Stimulated activated CD8-positive, alpha-beta memory T cell treated with anti-CD3 and anti-CD28 coated beads, Interleukin-4, amount 100 ng/mL, for 24 hours (primary cell): ENCODE results near the gene MX1.

Experiments used
- DNase-seq: peaks from one replicate; pipeline ENCODE4 v3.0.0-alpha.2; 2020; ENCODE audit warnings: low read depth

Gene MX1

DNA sequence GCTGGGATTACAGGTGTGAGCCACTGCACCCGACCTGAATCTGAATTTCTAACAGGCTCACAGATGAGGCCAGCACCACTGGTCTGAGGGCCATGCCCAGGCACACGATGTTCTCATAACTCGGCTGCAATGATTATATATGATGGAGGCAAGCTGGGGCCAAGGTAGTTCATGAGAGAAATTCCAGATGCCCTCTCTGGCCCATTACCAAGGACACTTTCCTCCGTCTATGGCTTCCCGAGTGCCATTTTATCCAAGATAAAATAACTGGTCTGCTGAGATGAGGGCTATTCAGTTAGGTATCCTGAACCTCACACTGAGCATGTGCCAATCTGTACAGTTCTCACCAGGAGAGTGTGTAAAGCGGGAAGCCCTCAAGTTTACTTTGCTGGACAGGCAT lies 65.4 kb downstream of the MX1 start:
- DNase-seq: no peak

DNA sequence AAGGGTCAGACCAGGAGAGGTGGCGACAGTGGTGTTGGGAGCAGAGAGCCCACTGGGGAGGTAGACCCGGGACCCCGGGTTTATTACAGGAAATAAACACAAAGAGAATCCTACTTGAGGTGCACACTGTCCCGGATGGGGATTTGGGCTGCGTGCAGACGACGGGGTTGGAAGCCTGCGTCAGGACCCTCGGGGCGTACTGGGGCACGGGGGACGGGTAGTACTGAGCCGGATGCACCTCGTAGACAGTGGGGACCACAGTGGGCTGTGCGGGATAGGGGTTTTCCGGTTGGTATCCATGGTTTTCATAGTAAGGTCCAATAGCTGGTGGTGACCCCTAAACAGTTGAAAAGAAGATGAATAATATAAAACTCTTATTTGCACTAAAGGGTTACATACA lies 68.2 kb downstream of the MX1 start:
- no peak for DNase-seq

DNA sequence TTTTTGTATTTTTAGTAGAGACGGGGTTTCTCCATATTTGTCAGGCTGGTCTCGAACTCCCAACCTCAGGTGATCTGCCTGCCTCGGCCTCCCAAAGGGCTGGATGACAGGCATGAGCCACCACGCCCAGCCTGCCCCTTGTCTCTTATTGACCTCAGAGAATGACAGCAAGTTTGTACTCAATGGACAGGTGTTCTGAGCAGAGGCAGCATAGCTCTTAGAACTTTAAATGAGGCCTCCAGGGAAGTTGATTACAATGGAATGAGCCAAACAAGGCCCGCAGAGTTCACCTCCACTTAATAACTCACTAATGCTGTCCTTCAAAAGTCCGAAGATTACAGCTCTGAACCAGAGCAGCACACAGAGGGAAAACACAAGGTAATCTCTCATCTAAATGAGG lies 71.0 kb downstream of the MX1 start:
- DNase-seq: no peak

DNA sequence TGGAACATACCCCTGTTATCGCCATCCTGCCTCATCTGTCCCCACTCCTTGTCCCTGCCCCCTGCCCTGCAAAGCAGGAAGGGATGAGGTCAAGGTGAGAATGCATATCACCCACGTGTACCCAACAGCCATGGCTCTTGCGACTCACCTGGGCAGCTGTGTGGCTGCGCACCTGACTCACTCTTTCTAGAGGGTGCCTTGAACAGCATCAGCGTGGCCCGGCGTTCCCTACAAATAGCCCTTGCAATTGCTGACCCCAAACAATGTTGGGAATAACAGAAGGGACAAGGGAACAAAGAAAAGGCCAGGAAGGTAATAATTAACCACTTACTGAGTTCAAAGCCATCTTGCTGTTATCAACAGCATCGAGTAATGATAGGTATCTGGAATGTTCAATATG lies 71.7 kb downstream of the MX1 start:
- DNase-seq: no peak

DNA sequence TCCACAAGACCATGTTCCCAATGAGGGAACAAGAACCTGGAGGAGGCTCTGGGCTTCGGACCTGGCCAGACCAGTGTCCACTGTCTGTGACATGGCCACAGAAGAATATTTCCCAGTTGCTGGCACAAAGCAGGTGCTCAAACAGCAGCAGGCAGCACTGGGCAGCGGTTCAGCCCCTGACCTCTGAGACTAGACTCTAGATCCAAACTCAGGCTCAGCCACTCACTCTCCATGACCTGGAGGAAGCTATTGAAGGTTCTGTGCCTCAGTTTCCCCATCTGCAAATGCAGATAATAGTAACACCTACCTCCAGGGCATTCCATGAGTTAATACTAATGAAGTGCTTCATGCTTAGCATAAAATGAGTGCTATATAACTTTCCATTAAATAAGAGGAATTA lies 73.9 kb downstream of the MX1 start:
- no peak for DNase-seq

DNA sequence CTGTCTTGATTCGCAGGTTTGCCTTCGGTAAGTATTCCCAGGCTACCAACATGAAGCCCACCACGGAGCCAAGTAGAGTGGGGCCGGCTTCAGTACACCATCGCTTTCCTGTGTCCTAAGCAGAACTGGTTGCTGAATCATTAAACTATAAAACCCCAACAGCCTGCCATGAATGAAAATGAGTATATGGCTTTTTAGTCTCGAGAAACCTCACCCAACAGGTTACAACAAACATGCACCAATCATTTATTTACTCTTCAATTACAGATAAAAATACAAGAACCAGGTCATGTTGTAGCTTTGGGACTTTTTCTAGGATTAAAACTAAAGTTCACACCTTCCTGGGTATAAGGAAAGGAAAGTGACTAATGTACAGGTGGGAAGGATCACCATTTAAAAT lies 74.3 kb downstream of the MX1 start:
- no peak for DNase-seq

DNA sequence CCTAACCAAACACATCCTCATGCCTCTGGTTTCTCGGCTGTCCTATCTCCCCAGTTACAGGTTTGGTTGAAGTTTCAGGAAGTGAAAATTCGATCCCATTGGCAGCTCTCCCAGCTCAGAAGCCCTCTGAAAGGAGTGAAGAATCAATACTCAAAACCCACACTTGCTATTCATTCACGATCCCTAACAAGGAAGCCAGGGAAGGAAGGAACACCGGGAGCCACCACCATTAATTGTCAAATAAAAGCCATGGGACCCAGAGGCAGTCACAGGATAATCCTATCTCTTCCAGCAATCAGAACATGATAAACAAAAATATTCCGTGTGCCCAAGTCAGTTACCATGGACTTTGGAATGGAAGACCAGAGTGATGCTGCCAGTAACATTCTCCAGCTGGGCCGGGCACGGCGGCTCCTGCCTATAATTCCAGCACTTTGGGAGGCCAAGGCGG lies 74.9 kb downstream of the MX1 start:
- DNase-seq: no peak

DNA sequence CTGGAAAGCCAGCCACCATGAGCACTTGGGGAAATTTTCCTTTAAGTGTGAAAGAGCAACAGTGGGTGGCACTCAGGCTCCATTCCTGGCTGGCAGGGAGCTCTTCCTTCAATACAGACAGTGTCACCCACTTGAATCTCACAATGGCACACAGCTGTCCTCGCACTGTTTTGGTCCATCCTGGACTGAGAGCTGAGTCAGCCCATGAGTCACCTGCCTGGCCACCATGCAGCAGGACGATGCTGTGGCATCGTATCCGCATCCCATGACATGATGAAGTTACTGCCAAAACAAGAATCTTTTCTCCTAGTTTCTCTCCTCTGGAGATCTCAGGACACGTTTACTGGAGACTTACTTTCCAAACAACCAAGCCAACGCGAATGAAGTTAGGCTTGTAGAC lies 75.9 kb downstream of the MX1 start:
- no peak for DNase-seq

DNA sequence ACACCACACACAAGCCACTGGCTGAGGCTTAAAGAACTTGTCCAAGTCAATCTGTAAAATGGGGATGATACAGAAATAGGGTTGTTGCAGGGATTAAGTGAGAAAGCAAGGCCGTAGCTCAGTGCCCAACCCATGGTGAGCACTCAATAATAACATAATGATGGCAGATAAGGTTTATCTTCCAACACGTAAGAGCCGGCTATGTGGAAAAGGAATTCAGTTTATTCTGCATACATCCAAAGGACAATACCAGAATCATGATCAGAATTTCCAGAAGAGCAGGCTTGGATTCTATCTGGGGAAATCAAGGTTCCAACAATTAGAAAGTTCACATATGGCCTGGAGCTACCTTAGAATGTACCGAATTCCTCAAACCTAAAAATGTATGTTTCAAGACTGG lies 77.3 kb downstream of the MX1 start:
- DNase-seq: no peak

DNA sequence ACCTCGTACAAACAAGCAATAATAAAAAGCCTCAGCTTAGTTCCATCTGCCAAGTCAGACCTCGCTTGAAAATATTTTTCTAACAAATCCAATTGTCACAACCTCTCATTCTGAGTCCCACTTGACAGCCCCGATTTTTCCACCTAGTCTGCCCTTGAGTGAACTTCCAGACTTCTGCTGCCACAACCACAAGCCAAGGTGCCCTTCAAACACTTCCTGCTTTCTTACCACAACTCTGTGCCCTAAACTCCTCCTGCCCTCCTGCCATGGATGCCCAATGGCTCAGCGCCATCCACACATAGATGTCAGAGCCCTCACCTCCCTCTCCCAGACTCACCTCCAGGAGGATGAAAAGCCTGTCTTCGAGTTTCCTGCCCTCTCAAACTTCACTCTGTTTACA lies 78.0 kb downstream of the MX1 start:
- DNase-seq: no peak

DNA sequence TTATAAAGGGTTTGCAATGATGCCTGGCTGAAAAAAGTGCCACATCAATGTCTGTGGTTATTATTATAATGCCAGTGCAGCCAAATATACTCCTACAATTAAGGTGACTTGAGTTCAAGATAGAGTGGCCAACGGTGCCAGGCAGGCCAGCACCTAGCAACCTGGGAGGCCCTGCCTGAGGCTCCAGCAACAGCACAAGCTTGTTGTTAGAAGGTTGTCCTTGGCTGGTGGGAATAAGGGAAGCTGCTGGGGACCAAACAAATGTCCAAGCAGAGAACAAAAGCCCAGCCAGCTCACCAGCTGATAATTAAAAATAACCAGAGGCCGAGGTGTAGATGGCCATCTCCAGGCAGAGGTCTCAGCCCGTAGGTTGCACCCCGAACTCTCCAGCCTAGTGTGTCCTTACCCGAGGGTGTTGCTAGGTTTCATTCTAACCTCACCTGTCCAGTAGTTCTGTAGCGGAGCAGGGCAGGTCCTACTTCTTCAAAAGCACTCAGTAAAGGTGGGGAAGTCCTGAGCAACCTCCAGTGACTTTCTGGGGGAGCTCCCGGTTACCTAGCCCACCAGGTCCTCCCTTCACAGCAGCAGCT lies 80.1 kb downstream of the MX1 start:
- no peak for DNase-seq

DNA sequence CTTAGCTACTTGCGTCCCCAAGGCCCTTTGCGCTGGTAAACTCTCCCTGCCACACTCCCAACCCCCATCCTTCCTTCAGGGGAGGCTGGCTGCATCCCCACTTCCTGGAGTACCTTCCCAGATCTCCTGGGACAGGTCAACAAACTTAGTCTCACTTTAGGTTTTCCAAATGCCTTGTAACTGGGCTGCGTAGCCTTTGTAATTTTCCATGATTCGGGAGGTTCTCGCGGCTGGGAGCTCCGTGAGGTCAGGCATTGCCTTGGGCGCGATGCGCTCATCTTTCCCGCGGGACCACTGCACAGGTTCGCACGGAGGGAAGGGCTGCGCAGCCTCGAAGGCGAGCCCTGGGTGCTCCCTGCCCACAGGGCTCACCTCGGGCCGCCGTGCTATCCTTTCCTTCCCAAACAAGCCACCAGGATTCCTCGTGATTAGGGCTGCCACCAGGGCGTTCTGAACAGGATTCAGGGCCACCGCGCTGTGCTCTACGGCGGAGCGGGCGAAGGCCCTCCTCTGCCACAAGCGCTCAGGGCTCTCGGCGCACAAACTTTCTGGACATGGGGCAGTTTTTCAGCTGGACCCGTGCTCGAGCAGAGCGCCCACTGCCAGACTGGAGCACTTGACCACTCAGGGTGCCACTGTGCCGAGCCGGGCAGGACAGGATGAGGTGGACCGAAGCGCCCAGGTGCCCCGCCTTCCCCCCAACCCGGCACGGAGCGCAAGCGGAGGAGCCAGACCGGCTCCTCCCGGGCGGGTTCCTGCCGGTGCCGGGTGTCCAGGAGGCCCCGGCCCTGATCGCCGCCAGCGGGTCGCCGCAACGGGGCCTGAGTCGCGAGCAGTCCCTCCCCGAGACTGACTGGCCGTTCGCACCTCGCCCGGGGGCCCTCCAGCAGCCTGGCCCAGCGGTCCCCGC lies 80.8 kb downstream of the MX1 start:
- no peak for DNase-seq

DNA sequence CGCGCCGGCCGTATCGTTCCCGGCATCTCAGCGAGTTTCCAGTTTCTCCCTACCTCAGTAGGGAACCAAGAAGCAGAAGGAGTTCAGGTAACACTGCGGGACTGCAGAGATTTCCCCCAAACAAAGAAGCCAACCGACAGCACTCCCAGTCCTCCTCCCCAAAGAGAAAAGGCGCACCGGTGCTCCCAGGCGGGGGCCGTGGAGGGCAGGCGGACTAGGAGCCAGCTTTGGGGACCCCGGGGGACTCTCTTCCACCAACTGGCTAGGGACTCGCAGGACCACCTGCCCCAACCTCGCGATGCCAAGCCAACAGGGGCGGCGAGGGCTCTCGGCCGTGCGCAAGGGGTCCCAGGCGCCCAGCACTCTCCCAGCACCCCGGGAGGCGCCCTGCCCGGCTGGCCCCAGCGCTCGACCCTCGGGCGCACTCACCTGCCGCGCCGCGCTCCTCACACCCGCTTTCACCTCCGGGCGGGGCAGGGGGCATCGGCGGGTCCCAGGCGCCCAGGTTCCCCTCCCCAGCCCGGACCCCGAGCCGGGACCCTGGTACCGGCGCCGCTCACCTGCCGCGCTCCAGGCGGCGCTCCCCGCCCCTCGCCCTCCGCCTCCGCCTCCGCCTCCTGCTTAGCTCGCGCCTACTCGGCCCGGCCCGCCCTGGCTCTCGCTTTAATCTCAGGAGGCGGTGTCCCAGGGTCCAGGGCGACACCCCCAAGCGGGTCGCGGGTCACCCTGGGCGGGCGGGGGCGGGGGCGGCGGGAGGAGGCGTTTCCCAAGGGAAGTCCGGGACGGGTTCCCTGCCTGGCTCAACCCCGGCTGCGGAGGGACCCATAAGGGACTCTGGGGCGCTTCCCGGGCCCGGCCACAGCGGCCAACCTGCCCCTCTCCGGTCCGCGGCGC lies 81.7 kb downstream of the MX1 start, which contains the start of gene TMPRSS2:
TSS of gene TMPRSS2 (minus strand) at position 638 of the 894 bp plus-strand sequence. CDS start 10,025 bp downstream, outside the sequence.
- DNase-seq: no peak

DNA sequence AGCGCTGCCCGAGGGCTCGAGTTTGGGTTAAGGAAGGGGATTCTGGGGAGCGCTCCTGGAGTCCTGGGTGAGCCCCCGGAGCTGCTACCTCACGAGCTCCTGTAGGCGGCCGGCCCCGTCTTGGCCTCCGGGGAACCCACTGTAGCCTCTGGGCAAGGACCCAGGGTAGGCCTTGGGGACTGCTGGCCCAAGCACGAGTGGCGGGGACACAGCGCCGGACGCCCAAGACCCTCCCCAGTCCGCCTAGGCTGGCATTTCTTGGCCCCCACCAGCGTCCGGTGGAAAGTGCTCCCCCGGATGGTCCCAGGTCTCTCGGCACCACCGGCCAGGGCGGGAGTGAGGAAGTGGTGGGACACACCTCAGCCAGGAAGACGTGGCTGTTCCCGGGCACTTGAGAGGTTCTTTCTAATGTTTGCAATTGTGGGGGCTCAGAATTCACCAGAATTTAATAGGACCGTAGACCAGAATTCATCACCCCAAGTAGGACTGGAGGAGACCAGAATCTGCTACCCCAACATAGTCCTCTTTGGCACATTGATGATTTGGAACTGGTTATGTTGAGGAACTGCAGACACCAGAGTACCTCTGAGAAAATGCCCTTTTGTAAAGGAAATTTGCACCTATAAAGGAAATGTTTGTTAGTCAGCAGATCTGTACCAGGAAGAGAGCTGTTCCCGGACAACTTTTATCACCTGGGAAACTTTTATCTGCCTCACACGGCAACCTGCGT lies 82.5 kb downstream of the MX1 start:
- DNase-seq: no peak
